NCI-H2107 (cell line): Measurements from ENCODE around the gene TRIM28.
A peak's percentile ranks its signal among the peaks of the same experiment; 100 is the strongest.
"Not testable (repeated sequence)": the region's sequence is repeated elsewhere in the genome, so short reads cannot be mapped to it uniquely, and the experiment has no call there.

Source experiments
- DNase-seq: peaks from one replicate; lab custom pipeline; 2025; lab: John Stamatoyannopoulos, UW

The TRIM28 gene

DNA sequence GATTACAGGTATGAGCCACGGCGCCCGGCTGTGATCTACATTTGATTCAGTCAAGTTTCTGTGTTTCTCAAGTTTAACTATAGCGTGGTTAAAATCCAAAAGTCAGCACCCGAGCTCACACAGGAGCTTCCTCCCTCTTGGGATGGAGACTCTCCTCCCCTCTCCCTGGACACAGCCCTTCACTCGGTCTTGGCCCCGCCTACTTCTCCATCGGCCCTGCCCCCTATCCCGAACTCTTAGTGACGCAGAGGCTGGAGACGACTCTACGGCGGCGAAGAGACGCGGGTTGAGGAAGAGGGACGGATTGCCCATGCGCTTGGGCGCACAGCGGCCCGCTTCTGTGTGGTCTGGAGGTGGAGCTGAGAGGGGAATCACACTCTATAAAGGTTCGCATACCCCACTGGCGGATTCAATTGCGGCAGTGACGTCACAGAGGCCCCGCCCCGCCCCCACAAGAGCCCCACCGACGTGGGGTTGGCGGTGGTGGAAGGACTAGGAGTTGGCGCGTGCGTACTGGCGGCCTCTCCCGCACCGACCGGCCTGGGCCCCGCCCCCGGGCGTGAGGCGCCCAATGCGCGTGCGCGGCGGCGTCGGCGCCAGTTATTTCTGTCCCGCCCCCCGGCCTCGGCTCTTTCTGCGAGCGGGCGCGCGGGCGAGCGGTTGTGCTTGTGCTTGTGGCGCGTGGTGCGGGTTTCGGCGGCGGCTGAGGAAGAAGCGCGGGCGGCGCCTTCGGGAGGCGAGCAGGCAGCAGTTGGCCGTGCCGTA is at the start of gene TRIM28:
Gene TRIM28 (plus strand): TSS at position 239 of the 765 bp plus-strand sequence. CDS start 694 bp downstream, outside the sequence.
- no peak for DNase-seq

DNA sequence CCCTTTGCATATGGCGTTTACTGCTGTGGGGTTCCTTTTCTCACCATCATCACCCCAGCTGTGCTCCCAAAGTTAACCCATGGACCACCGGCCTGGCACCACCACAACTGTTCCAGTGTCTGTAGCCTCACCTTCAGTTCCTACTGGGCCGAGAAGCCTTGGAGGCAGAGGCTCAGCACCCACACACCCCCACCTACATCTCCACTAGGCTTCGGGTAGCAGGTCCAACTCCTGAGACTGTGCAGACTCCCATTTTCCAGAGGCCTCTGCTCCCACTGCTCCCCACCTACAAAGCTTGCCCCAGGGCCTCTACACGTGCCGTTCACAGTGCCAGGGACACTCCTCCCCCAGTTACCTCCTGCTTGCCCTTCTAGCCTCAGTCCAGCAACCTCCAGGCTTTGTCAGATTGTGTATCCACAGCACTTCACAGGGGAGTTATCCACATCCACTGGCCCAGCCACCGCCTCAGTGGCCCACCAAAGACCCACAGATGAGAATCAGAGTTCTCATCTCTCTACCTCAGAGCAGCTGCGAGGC is 46.2 kb upstream of the TRIM28 start:
- DNase-seq: no peak

DNA sequence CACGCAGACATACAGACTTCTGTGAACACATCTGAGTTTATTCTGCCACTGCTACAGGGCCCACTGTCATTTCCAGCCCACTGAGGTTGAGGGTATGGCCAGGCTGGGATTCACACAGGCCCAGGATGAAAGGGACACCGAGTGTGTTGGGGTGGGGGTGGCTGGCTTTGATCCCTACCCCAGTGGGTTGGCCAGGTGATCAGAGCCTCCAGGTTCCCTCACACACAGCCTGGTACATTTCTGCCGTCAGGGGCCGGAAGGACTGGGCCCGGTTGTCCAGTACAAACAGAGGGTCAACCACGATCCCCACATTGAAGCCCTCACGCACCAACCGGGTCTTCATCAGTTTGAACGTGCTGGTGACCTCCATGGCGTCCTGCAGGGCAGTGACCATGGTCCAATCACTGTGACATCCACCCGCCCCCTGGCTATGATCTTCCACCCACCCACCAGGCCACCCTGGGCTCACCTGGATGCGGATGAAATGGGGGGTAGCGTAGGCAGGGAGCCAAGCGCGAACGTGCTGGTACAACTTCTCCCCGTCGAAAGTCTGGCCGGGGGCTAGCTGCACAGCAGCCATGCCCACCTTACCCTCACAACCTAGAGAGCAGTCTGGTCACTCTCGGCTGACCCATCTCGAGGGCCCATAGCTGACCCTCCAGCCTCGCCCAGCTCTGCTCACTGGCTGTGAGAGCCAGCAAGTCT is 45.4 kb upstream of the TRIM28 start:
- DNase-seq: no peak

DNA sequence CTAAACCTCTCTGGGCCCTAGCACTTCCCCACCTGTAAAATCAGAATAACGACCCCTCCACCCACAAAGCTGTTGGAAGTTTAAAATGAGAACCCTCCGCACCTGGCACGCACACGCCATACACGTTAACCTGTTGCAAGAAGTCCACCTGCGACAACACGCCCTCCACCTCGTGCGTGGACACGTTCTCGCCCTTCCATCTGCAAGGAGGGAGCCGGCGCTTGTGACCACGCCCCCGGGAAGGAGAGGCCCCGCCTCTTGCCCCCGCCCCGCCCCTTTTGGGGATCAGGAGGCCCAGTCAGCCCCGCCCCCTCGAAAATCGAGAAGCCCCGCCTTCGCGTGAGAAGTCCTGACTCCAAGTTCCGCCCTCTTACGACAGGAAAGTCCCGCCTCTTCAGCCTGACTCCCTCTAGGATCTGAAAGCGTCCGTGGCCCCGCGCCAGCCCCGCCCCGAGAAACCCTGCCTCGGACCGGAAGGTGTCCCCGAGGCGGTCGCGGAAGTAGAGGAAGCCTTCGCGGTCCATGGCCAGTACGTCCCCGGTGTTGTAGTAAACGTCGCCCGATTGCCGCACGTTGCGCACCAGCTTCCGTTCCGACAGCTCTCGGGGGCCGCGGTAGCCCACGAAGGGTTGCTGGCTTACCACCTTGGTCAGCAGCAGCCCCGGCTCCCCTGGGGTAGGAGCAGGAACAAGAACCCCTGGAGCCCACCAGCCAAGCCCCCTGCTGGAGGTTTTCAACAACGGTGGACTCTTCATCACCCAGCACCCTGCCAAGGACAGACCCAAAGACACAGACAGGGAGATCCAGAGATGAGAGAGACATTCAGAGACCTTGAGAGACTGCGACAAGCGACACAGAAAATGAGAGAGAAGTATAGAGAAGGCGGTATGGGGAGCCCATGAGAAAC is 44.6 kb upstream of the TRIM28 start:
- peak; percentile 97 for DNase-seq

DNA sequence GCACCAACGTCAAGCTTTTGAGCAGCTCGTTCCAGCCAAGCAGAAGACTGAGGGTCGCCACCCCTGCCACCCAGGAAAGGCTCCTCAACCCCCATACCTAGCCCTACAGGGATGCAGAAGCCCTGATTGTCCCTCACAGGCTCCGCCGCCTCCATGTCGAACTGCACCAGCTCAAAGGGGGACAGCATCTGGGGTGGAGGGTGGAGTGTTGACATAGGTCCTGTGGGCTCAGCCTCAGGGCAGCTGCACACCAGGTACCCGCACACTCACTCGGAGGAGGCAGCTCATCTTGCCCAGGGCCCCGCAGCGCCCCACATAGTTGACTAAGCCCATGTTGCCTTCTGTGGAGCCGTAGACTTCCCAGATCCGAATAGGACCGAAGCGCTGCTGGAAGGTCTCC is 43.6 kb upstream of the TRIM28 start:
- DNase-seq: no peak

DNA sequence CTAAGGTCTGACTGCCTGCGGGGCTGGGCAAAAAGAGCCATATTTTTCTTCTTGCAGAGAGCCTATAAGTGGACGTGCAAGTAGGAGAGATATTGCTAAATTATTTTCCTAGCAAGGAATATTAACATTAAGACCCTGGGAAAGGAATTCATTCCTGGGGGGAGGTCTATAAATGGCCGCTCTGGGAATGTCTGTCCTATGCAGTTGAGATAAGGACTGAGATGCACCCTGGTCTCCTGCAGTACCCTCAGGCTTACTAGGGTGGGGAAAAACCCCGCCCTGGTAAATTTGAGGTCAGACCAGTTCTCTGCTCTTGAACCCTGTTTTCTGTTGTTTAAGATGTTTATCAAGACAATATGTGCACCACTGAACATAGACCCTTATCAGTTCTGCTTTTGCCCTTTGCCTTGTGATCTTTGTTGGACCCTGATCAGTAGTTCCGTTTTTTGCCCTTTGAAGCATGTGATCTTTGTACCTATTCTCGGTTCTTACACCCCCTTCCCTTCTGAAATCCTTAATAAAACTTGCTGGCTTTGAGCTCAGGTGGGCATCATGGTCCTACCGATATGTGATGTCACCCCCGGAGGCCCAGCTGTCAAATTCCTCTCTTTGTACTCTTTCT is 36.2 kb upstream of the TRIM28 start:
- DNase-seq: not testable (repeated sequence)

DNA sequence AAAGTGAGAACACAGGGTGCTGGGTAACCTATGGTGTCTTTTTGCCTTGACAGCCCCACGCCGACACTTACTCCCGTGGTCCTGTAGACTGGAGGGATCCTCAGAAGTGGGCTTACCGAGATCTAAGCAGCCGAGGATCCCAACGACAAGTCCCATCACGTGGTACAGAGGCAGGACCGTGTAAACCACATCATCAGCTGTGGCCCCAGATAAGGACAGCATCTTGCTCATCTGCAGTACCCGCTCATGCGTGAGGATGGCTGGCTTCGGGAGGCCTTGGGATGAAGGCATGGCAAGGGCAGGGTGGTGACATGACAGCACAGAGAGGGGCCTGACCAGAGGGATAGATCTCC is 34.2 kb upstream of the TRIM28 start:
- DNase-seq: no peak

DNA sequence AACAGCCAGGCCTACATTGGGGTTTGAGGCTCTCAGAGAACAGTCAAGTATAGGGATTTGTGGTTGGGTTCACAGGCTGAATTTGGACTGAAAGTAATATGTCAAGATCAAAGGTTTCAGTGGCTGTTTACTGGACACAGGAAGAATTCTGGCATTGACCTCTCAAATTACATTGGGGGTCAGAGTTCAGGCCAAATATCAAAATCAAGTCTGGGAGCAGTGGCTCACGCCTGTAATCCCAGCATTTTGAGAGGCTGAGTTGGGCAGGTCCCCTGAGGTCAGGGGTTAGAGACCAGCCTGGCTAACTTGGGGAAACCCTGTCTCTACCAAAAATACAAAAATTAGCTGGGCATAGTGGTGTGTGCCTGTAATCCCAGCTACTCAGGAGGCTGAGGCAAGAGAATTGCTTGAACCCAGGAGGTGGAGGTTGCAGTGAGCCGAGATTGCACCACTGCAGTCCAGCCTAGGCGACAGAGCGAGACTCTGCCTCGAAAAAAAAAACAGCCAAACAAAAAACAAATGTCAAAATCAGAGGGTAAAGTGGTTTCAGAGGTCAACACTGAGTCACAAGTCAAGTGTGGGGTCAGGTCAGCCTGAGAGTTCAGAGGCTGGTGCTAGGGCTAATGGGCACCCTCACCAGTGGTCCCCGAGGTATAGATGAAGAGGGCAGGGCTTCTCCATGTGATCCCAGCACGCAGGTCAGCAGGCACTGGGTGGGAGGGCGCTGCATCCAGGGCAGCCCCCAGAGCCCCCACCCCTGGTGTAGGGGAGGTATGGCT is 33.6 kb upstream of the TRIM28 start:
- DNase-seq: no peak

DNA sequence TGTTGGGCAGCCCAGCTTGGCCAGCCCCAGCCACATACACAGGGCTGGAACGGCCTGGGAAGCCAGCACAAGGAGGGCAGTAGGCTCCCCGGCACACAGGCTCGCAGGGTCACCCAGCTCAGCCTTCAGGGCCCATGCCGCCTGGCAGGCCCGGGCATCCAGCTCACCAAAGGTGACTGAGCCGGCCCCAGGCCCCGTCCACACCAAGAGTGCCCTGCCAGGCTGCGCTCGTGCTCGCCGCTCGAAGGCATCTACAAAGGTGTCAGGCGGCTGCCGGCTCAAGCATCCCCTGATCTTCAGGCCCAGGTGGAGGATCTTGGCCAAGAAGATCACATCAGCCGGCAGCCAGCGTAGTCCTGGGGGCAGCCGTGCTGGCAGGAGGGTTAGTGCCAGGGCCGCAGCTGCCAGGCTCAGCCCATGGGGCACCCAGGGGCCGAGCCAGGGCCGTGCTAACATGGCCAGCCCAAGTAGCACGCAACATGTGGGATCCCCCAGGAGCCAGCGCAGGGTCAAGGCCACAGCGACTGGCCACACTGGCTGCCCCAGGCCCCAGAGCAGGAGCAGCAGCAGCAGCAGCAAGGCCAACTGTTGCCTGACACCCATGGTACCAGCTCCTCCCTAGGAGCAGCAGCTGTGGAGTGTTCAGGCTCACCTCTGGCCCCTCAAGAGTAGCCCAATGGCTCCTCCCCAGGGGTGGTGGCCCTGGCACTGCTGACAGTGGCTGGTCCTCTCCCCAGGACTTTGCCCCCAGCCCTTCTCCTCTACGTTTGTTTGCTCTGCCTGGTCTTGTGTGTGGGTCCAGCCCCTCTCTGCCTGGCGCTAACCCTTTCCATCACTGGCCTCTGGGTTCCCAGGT is 32.3 kb upstream of the TRIM28 start, which contains the start of gene SLC27A5:
Gene SLC27A5 (minus strand): TSS at position 640 of the 856 bp plus-strand sequence. CDS start 37 bp downstream, at position 603.
- no peak for DNase-seq

DNA sequence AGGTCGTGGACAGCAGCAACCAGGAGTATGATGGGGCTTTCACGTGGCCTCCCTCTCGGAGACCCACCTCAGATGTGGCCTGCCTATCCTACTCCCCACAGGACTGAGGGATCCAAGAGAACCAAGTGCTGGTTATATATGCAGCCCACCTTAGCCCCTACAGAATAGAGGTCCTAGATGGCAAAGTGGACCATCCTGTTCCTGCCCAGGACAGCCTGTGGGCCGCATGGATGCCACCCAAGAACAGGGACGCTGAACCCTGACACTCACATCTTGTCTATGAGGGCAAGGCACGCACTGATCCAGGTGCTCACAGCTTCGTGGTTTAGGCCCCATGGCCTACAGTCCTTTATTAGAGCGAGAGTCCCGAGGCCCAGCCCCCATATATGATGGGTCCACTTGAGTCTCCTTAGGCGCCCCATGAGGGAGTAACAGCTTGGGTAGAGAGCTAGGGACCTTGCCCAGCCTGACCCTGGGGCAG is 30.6 kb upstream of the TRIM28 start:
- no peak for DNase-seq

DNA sequence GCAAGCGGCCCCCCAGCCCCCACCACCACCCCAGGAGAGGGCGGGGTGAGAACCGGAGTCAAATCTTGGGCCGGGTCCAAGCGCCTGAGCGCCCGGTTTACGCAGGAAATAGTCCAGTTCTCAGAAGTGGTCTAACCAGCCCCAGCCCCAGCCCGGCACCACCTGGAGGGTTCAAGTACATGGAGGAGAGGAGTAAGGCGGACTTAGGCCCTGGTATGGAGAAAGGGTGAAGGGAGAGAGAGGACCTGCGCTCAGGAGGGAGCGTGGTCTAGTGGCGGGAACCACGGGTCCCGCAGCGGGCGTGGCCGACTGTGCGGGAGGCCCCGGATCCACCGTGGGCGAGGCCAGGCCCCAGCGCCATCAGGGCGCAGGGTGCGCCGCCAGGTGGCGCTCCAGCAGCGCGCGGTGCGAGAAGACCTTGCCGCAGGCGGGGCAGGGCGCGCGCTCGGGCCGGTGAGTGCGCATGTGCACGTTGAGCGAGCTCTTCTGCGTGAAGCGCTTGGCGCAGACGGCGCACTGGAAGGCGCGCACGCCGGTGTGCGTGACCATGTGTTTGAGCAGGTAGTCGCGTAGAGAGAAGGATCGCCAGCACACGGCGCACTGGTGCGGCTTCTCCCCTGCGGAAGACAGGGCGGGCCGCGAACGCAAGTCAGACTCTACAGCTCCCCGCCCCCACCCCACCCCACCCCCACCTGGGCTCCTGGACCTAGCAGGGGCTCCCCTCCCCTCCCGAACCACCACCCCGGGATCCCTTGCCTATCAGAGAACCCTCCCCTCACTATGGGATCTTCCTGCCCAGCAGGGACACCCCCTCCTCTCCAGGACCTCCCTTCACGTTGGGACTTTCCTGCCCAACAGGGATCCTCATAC is 29.9 kb upstream of the TRIM28 start:
- peak; percentile 65 for DNase-seq

DNA sequence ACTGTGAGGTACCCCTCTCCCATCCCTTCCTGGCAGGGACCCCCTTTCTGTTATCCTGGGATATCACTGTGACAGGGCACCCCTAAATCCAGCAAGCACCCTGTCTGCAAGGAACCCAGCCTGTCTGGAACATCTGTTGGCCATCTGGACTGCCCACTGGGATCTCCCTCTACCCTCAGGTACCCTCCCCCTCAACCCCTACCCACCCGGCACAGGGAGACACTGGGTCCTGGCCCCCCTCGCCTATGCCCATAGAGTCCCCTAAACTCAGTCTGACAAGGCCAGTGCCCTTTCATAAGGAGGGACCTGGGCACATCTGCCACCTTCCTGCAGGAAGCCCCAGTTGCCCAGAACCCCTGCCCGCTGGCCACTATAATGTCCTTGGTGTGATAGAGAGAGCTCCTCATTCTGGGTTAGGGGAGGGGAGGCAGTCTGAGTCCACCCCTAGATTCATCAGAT is 29.3 kb upstream of the TRIM28 start:
- no peak for DNase-seq

DNA sequence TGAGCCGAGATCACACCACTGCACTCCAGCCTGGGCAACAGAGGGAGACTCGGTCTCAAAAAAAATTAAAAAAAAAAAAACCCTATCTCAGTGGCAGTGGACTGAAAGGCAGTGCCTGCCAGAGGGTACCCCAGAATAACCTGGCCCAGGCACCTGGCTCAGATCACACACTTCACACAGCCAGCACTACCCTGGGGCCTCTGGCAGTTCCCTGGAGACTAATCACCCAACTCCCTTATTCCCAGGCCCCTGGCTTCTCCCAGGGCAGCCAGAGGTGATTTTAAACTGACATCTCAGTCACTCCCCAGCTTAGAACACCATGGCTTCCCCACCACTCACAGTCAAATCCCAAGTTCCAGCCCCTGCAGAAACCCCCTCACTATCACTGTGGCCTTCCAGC is 28.6 kb upstream of the TRIM28 start:
- DNase-seq: no peak

DNA sequence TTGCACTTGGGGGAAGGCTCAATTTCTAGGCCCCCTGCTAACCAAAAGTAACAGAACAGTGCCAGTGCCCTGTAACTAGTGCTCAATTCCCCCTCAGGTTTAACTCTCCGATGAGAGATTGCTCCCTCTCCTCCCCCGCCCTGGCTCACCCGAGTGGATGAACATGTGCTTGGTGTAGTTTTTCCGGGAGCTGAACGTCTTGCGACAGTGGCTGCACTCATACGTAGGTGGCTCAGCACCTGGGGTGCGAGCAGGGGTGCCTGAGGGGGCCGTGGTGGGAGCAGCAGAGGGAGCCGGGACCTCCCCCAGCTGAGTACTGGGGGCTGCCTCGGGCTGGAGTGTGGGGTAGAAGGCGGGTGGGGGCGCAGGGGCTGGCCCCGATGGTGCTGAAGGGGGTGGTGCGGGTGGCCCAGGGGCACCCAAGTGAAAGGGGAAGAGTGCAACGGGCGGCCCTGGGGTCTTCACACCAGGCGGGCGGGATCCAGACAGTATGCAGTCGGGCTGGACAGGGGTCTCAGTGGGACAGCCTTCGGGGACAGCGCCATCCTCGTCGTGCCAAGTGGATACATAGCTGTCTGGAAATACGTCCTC is 27.5 kb upstream of the TRIM28 start:
- DNase-seq: no peak

DNA sequence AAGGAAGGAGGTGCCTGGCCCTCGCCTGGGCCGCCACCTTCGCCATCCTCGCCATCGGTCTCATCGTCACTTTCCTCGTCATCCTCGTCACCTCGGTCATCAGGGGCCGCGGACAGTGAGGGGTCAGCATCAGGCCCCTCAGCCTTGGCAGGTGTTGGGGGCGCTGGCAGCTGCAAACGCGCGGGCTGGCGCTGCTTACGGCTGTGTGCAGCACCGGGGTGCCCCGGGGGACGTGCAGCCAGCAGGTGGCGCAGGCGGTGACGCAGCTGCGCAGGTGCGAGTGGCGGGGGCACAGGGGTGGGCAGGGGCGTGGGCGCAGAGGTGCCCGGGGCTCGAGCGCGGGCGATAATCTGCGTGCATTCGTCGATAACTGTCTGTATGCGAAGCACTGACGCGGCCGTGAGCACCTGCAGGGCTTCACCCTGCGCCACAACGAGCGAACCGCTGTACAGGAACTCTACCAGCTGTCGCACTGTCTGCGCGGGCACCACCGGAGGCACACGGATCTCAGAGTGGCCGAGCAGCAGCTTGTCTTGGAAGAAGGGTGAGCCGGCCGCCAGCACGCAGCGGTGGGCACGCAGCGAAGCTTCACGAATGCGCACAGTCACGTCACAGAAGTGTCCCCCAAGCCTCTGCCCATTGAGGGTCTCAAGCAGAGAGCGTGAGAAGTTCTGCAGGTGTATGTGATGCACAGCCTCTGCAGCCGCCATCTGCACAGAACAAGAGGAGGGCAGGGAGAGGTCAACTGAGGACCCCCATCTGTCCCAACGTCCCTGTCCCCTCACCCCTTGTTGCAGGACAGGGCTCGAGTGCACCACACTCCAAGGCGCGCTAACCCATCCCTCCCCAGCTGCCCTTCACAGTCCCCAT is 26.7 kb upstream of the TRIM28 start:
- DNase-seq: no peak

DNA sequence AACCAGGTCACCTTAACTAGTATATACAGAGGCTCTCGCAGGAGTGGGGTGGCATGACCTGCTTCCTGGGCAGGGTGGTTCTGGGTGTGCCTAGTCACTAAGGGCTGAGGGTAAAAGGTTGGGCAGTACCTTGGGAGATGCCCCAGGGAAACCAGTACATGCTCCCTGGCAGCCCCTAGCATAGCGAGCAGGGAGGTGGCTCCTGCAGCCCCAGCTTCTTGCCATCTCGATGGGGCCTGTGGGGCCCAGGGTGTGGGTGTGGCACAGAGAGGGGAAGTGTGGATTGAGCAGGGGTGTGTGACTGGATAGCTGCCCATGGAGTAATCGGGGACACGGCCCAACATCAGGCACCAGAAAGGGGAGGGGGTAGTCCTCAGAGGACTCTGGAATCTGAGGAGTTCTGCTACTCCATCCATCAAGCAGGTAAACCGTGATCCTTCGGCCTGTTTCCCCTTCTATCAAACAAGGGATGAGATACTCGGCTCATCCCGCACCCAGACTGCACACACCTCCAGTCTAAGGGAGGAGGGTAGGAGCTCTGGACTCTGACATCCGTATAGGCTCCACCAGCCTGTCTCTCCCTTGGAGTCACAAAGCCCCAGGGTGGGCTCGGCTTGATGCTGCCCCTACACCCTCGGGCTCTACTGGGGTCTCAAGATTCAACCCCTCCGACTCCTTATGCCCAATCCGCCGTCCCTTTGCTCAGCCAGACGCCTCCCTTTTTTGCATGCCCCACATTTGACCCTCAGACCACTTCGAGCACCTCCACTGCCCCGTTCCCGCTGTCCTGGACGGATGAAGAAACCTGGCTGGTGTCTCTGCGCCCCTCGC is 25.4 kb upstream of the TRIM28 start:
- no peak for DNase-seq

DNA sequence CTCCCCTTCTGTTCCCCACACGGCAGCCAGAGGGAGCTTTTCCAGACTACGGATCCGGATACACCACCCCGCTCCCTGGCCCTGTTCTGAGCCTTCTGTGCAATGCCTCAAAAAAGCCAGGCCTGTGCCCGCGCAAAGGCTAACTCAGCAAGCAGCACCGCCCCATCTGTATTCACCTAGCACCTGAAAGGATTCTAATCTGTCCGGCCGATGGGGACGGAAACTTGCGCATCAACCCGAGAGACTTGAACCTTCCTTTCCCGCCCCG is 24.8 kb upstream of the TRIM28 start:
- DNase-seq: peak; percentile 58
